GM12891 (cell line): Measurements from ENCODE around the gene ACOX2.

Source experiments
- PAX5 ChIP-seq: IDR thresholded peaks from 2 replicates; pipeline ENCODE4 v1.6.1; 2011; ENCODE audit warnings: low read length, moderate library complexity, mild to moderate bottlenecking; ENCODE audit not compliant: insufficient read depth, severe bottlenecking
- POLR2A ChIP-seq: IDR thresholded peaks from 2 replicates; pipeline ENCODE4 v1.6.1; 2011; ENCODE audit warnings: low read depth, low read length, control low read depth
- POLR2AphosphoS5 ChIP-seq: IDR thresholded peaks from 2 replicates; pipeline ENCODE4 v1.6.1; 2011; ENCODE audit warnings: low read depth, low read length, control low read depth
- POU2F2 ChIP-seq: IDR thresholded peaks from 2 replicates; pipeline ENCODE4 v1.6.1; 2011; ENCODE audit warnings: low read depth, mild to moderate bottlenecking, control low read depth, low read length, moderate library complexity
- SPI1 ChIP-seq: IDR thresholded peaks from 2 replicates; pipeline ENCODE4 v1.6.1; 2011; ENCODE audit warnings: low read depth, low read length, control low read depth
- TAF1 ChIP-seq: IDR thresholded peaks from 2 replicates; pipeline ENCODE4 v1.6.1; 2011; ENCODE audit warnings: low read depth, low read length, control low read depth

- no peak for TF ChIP-seq PAX5
- TF ChIP-seq SPI1: no peak
- no peak for TF ChIP-seq POLR2AphosphoS5
- no peak for TF ChIP-seq POLR2A
- no peak for TF ChIP-seq TAF1
- TF ChIP-seq POU2F2: no peak
These were observed 66.5 kb downstream of the ACOX2 start for GRCh38 chr3:58470363-58471024.
